Heart left ventricle (tissue), 16 donors: ENCODE measurements around the gene PET117. TPM values are rescaled to one million over a fixed set of nuclear protein-coding genes. Genes with fewer than 3 reads are reported as not detected.
A peak's percentile ranks its signal among the peaks of the same experiment; 100 is the strongest.

Experiments used
- ATAC-seq, 4 donors: fragments of 200-7000 bp; cut with Tn5 transposase; one replicate each; pipeline ENCODE4 v1.9.1; 2020 to 2022; ENCODE audit warnings: moderate library complexity in 4 of 4, mild to moderate bottlenecking in 3 of 4, moderate number of reproducible peaks in 1 of 4
- DNase-seq, 5 donors: peaks; one replicate each; pipeline ENCODE4 v3.0.0-alpha.2; 2020
- H3K27ac ChIP-seq, 12 donors: fragments of 200-600 bp; sonication (generic) in 4 of 12; one replicate each; pipeline versions ENCODE4 v1.5.0 to v1.8.0; 2016 to 2022; ENCODE audit warnings: mild to moderate bottlenecking in 2 of 12
- H3K27me3 ChIP-seq, 9 donors: fragments of 200-600 bp; sonication (generic) in 2 of 9; one replicate each; pipeline versions ENCODE4 v1.5.1 to v1.8.0; 2016 to 2022; ENCODE audit warnings: mild to moderate bottlenecking in 3 of 9
- H3K36me3 ChIP-seq, 9 donors: fragments of 200-600 bp; sonication (generic) in 2 of 9; one replicate each; pipeline versions ENCODE4 v1.5.0 to v1.8.0; 2018 to 2022; ENCODE audit warnings: mild to moderate bottlenecking in 2 of 9
- H3K4me1 ChIP-seq, 12 donors: fragments of 200-600 bp; sonication (generic) in 4 of 12; one replicate each; pipeline versions ENCODE4 v1.5.0 to v1.8.0; 2016 to 2022; ENCODE audit warnings: mild to moderate bottlenecking in 3 of 12
- H3K4me3 ChIP-seq, 12 donors: fragments of 200-600 bp; sonication (generic) in 4 of 12; one replicate each; pipeline versions ENCODE4 v1.5.0 to v1.8.0; 2017 to 2022; ENCODE audit warnings: mild to moderate bottlenecking in 9 of 12, moderate library complexity in 4 of 12
- H3K9me3 ChIP-seq, 12 donors: fragments of 200-600 bp; sonication (generic) in 4 of 12; one replicate each; pipeline versions ENCODE4 v1.5.0 to v1.8.0; 2016 to 2022; ENCODE audit warnings: mild to moderate bottlenecking in 1 of 12
- CTCF ChIP-seq, 12 donors: fragments of 200-600 bp; sonication (generic) in 4 of 12; IDR thresholded peaks; one replicate each; pipeline versions ENCODE4 v1.5.0 to v1.8.0; 2018 to 2022; ENCODE audit warnings: antibody characterized with exemption in 12 of 12, mild to moderate bottlenecking in 5 of 12
- POLR2A ChIP-seq, 2 donors: fragments of 450-650 bp; IDR thresholded peaks; one replicate each; pipeline ENCODE4 v1.6.1; 2017; ENCODE audit warnings: antibody characterized with exemption in 2 of 2, mild to moderate bottlenecking in 2 of 2, moderate library complexity in 2 of 2
- WGBS, 4 donors: extraction: QIAGEN DNeasy Blood & Tissue Kit in 2 of 4; methylation state at CpG; one replicate each; pipeline versions ENCODE4 v1.1.5 to v1.1.7; 2013 to 2018; 5-methylcytosine and 5-hydroxymethylcytosine counted together
- intact Hi-C, 10 donors: fragments of 100-400 bp; cut with DNase I; formaldehyde crosslinking; loops; one replicate each; pipeline versions ENCODE4 v1.11.1 to v1.14.2; 2022
- polyA plus RNA-seq, 2 donors: library from polyadenylated mRNA; stranded (reverse); fragments of 200-250 nt; gene quantifications; one replicate each; pipeline ENCODE4 v1.2.3, GENCODE V29; 2013
- total RNA-seq, 9 donors: library from RNA; depleted of rRNA in 2 of 9; stranded (reverse); fragments of >200 nt in 2 of 9; fragmentation: NEBNext Ultra II Directional in 3 of 9; extraction: Animal tissue kit (Norgen Biotek cat#: 25700) in 3 of 9; gene quantifications; one replicate each; pipeline versions ENCODE4 v1.1.0 to v1.2.4, GENCODE V29; 2016 to 2023
- donor health status: ischemic (EF 13 %, LVEDD 7.1; RV severe dilation, severe dysfunction).
- donor health status: healthy with polysubstance abuse.
- donor health status: DM: no; HTN: yes; CAD: no.
- donor health status: DM: no; HTN: no; CAD: no.
- donor health status: ischemic (EF 25% LVEDD 6.9; RV normal size, moderate dysfunction).
- donor health status: ischemic (EF 25% LVEDD 5.7; RV mildly dilated, moderate dysfunction).
- donor health status: healthy.
- donor health status: DM: yes; HTN: yes; CAD: no.
- donor health status: ischemic (EF 35%, LVEDD 5.7; RV mildly dilated, moderate dysfunction).
- donor health status: nonischemic (EF 11% LVEDD 7.7; RV severe dilation, severe dysfunction).
- donor health status: DM: yes; HTN: yes; CAD: no.
- donor health status: PGD.
- donor health status: ischemic (EF 29% LVEDD 5.4; RV normal size, mild dysfunction).
- donor health status: nonischemic (EF 23%, LVEDD 6.1; RV moderate dilation, normal function).

PET117 gene
- total and polyA plus RNA-seq, 11 donors: 8.1 to 15.7 (median 12.6) TPM

DNA sequence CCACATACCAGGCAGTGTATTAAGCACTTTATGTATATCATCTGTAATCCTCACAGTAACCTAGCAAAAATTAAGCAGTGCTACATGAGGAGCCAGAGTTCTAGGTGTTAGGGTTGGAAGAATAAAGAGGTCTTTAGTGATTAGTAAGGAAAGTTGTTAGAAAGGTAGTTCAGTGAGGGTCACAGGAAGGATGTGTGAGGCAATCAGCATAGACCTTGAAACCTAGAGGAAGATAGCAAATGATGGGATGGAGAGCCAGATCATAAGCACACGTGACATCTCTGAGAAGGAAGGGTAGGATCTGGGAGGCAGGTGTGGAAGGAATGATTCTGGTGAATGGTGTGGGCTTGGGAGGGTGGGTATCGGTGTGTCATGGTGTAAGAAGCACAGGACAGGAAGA lies 2.2 kb downstream of the PET117 start:
- Histone ChIP-seq H3K9me3 (no peaks in the 10 kb centered on the region), H3K4me3 (no peak overlapping the region), H3K27ac (no peak overlapping the region), H3K27me3 (no peaks in the 10 kb centered on the region), H3K36me3 (peaks cover 0 to 27% (median 24%) of the 10 kb centered on the region in 9 donors), H3K4me1 (peaks cover 0 to 24% (median 17%) of the 10 kb centered on the region in 12 donors)
- 71 to 89% (median 79%) methylated on average over 2 of the region's 2 CpGs for WGBS, 4 donors
- no peak for ATAC-seq
- no peak for TF ChIP-seq POLR2A (IDR thresholded peaks at IDR 0.05)
- no peak for TF ChIP-seq CTCF (IDR thresholded peaks at IDR 0.05)
- no peak for DNase-seq
- intact Hi-C loops: loop anchor here in 9 of 10 donors (5.0 to 10.0 kb wide), 4 partner anchors 135 to 635 kb away; partner anchors contain the start of gene ZNF133 (in 7 of the 9)

DNA sequence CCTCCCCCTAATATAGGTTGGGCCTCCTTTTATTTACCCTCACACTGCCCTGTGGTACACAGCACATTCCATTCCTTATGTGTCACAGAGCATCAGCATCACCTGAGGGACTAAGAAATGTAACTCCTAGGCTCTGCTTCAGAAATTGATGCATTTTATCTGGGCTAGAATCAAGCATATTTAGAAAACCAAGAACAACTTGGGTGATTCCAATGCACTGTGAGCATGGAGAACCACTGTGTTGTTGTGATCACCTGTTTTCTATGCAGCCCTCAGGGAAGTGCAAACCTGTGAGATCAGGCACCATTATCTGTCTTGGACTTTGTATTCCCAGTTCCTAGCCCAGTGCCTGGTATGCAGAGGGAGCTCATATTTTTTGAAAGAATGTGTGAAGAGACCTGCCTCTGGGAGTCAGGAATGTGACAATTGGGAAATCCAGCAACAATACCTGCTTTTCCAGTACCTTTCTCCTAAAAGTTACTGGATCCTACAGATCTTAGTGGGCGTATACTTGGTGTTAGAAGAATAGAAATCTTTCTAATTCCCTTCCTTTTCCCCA lies 7.0 kb downstream of the PET117 start:
- ATAC-seq (no peak), DNase-seq (no peak)
- 95 to 100% (median 100%) methylated on average over 1 of the region's 1 CpG for WGBS, 4 donors
- Histone ChIP-seq H3K9me3 (no peaks in the 10 kb centered on the region), H3K4me1 (peaks cover 0 to 10% (median 3%) of the 10 kb centered on the region in 12 donors), H3K27ac (no peak overlapping the region), H3K36me3 (peaks cover 0 to 65% (median 36%) of the 10 kb centered on the region in 9 donors), H3K27me3 (no peaks in the 10 kb centered on the region), H3K4me3 (no peak overlapping the region)
- TF ChIP-seq POLR2A (IDR thresholded peaks at IDR 0.05) (no peak), CTCF (IDR thresholded peaks at IDR 0.05) (no peak)
- intact Hi-C loops: no loop called here

DNA sequence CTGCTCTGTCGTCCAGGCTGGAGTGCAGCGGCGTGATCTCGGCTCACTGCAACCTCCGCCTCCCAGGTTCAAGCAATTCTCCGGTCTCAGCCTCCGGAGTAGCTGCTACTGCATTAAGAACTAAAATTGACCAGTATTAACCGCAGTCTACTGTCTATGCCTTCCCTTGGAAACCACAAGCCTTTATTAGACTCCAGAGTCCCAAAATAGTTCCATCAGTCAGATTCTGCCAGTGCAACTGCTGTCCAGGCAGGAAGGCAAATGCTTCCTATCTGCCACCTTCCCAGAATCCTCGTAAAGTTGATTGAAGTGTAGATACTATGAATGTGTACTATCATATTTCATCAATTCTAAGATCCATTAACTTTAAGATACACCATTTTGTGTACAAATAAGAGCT lies 16.7 kb downstream of the PET117 start:
- H3K4me3 ChIP-seq: no peak overlapping the region
- no peaks in the 10 kb centered on the region for H3K4me1 ChIP-seq
- no peaks in the 10 kb centered on the region for H3K27me3 ChIP-seq
- no peak overlapping the region for H3K27ac ChIP-seq
- no peaks in the 10 kb centered on the region for H3K9me3 ChIP-seq
- TF ChIP-seq CTCF (IDR thresholded peaks at IDR 0.05): no peak
- no peak for TF ChIP-seq POLR2A (IDR thresholded peaks at IDR 0.05)
- peaks cover 0 to 75% (median 61%) of the 10 kb centered on the region in 9 donors for H3K36me3 ChIP-seq
- DNase-seq: no peak
- intact Hi-C loops: no loop called here
- 89 to 95% (median 94%) methylated on average over 9 of the region's 9 CpGs for WGBS, 4 donors
- ATAC-seq: peak in 1 of 4 donors; percentile 37

DNA sequence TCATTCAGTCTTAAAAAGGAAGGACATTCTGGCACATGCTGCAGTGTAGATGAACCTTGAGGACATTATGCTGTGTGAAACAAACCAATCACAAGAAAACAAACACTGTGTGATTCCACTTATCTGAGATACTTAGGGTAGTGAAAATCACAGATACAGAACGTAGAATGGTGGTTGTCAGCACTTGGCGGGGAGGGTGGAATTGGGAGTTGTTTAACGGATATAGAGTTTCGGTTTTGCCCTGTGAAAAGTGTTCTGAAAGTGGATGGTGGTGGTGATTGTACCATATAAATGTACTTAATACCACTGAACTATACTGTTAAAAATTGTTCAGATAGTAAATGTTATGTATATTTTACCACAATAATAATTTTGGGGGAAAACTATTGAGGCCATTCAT lies 18.4 kb downstream of the PET117 start:
- intact Hi-C loops: no loop called here
- 94 to 98% (median 95%) methylated on average over 4 of the region's 4 CpGs for WGBS, 4 donors
- Histone ChIP-seq H3K4me1 (no peaks in the 10 kb centered on the region), H3K9me3 (no peaks in the 10 kb centered on the region), H3K27ac (no peak overlapping the region), H3K36me3 (peaks cover 0 to 76% (median 65%) of the 10 kb centered on the region in 9 donors), H3K27me3 (no peaks in the 10 kb centered on the region), H3K4me3 (no peak overlapping the region)
- DNase-seq (no peak), ATAC-seq (no peak)
- TF ChIP-seq CTCF (IDR thresholded peaks at IDR 0.05): no peak
- no peak for TF ChIP-seq POLR2A (IDR thresholded peaks at IDR 0.05)
